HG02588 (cell line): ENCODE data around the gene NOP9.
"Not testable (repeated sequence)": the region's sequence is repeated elsewhere in the genome, so short reads cannot be mapped to it uniquely, and the experiment has no call there.

Experiments used
- ATAC-seq: cut with Tn5 transposase; IDR thresholded peaks from one replicate; pipeline ENCODE4 v1.9.1; 2021; ENCODE audit warnings: mild to moderate bottlenecking, moderate library complexity; ENCODE audit not compliant: unreplicated experiment

NOP9 gene

DNA sequence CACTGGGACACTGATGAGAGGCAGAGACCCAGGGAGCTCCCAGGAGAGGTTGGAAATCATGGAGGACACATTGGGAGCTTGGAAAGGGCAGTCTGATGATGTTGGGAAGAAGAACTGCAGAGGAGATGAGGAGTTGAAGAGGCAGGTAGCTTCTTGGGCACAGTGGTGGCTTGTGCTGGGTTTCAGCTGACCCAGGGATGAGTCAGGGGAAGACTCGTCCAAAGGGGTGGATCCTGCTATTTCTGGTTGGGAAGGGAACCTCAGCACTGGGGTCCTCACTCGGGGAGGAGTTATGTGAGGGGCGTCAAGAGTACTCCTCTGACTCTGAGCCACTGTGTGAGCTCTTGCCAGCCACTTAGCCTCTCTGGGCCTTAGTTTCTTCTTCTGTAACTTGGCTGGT, 23.7 kb downstream of the NOP9 start:
- ATAC-seq: no peak

DNA sequence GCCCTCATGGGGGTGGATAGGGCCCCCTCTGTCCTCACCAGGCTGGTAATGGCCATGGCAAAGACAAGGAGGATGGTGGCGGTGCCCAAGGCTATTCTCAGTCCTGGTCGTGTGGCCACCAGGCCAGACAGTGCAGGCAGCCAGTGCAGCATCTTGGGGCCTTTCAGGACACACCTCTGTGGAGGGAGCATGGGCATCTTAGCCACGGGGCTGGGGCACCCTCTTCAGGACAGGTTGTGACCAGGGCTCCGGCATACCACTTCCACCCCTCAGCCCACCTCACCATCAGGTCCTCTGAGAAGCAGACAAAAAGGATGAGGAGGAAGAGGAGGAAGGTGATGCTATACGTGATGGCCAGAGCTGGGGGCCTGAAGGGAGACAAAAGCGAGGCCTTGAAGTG, 24.4 kb downstream of the NOP9 start:
- ATAC-seq: no peak

DNA sequence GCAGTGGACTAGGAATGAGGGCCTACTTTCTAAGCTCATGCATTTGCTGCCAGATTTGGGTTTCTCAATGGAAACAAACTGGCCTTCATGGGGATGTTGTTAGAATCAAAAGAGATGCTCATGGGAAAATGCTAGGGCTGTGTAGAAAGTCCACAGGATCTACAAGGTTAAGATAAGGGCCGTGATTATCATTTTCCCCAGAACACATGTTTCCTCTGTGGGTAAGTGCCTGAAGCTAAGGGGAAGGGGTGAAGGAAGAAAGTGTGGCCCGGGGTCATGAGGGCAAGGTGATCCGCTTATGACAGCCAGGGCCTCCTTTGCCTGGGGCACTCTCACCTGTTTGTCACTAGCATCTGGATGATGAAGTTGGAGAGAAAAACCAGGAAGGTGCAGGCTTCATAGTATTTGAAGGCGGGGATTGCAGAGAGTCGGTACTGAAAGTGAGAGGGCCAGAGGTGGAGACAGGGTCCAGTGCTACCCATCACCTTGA, 25.4 kb downstream of the NOP9 start:
- no peak for ATAC-seq

DNA sequence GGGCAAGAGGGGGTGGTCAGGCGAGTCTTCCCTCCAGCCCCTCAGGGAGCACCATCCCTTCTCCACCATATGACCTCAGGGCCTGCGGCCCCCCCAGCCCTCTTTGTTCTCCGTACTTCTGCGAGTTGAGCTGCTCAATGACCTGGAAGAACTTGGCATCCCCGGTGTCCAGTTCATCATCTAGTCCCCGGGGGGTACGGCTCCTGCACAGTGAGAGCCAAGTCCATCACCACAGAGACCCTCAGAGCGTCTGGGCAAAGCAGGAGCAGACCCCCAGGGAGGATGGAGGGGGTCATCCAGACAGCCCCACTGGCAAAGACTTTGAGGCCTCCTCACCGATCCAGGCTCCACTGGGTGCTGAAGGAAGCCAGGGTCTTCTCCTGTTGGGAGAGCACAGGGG, 26.3 kb downstream of the NOP9 start:
- no peak for ATAC-seq

DNA sequence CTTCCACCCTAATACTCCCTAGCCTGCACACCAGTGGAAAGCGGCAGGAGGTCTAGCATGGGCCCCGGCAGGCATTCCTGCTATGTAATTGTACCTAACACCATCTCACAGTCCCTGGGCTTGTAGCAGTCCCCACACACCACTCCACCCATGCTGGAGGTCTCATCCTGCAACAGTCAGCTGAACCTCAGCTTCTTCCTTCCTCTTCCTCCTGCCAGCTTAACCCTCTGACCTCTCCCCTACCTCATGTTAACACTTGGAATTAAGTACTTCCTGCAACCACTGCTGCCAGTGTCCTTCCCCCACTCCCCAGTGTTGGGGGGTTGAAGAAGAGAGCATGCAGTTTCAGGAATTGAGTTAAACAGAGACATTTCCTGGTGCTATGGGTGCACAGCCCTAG, 27.7 kb downstream of the NOP9 start:
- ATAC-seq: no peak

DNA sequence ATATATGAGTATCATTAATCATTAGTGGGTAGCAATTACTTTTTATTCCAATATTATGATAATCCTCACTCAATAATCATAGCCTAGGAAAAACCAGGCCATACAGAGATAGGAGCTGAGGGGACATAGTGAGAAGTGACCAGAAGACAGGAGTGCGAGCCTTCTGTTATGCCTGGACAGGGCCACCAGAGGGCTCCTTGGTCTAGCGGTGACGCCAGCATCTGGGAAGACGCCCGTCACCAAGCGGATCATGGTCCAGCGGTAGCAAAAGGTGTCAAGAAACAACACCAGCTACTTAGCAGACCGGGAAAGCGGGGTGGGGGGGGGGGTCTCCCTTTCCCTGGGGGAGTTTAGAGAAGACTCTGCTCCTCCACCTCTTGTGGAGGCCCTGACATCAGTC, 28.3 kb downstream of the NOP9 start:
- not testable (repeated sequence) for ATAC-seq

GRCh38 chr14:24329073-24329663, 29.5 kb downstream of the NOP9 start:
- ATAC-seq: no peak

- ATAC-seq: no peak
Observed at GRCh38 chr14:24329736-24330135, 30.1 kb downstream of the NOP9 start.

GRCh38 chr14:24330973-24331674, 31.5 kb downstream of the NOP9 start:
- no peak for ATAC-seq

DNA sequence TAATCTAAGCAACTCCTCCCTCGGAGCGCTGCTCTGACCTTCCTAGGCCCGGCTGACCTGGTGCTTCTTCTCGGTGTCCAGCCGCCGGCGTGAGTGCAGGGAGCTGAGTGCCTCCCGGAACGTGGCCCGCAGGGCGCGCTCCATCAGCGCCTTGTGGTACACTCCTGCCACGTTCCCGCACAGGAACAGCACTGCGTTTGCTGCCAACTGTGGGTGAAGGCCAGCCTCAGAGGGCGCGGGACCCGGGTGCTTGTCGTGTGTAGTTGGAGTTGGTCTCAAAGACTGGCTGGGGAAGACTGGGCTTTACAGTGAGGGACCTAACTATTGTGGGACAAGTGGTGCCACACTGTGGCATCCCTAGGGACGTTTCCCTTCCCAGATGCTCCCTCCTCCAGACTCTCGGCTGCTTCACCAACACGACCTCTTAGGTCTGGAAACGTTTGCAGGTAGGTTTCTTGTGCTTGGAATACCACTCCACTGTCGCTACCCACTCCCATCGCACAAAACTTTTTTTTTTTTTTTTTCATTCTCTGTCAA, 32.1 kb downstream of the NOP9 start:
- no peak for ATAC-seq

DNA sequence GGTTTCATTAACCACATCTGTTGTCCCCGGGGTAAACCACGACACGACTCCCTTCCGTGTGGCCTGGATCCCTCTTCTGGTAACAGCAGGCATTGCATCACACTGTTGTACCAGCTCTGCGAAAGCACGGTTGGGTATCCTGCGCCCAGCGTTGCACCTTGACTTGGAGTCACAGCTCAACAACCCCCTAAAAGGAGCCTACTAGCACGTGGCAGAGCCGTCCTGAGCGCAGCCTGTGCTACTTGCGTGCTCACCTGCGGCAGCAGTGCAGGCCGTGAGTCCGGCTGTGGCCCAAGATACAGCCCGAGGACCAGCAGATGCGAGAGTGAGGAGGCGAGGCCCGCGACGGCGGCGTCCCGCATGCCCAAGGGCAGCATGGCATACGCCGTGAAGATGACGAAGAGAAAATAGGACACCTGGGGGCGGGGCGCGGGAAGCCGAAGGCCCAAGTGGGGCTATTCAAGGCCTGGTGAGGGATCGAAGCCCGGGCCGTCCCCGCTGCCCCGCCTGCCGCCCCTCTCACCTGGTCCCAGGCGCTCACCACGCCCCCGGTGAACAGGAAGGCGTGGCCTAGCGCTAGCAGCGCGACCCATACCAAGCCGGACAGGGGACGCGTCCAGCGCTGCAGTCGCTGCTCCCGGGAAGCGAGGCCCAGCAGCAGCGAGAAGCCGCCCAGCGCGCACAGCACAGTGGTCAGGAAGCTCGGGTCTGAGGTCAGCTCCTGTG, 32.8 kb downstream of the NOP9 start:
- ATAC-seq: no peak

- ATAC-seq: no peak
Observed at GRCh38 chr14:24334431-24335291, 35.0 kb downstream of the NOP9 start, which contains the start of gene ADCY4. TSS of gene ADCY4 (minus strand) at chr14:24335071. CDS start at chr14:24334652, 419 bp downstream.

DNA sequence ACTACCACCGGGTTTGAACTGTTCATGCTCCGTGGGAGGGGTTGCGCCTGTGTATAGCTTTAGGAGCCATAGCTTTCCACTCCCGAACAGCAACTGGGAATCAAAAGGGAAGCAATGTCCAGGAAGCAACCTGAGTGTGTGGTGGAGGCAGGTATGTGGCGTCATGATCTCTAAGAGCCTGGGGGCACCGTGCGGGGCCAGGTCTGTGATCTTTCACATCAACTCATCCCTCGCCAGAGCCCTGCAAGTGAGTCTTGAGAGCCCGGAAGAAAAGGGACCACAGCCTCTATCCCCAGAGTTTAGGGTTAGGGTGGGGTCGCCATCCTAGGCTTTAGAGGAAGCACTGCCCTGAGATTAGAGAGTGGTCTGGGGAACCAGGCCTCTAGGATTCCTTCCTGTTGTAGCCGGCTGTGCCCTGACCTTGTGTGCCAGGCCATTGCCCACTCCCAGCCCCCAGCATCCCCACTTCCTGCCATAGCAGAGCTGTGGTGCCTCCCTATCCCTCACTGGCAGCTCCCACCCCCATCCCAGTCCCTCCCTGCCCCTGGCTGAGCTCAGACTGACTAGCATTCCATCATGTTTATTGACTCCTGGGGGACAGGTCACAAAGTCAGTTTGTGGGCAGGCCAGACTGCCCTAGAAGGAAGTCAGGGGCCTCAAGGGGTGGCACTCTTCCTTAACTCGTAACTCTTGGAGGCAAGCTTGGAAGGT, 36.0 kb downstream of the NOP9 start:
- no peak for ATAC-seq

GRCh38 chr14:24337144-24337823, 37.6 kb downstream of the NOP9 start:
- no peak for ATAC-seq

- no peak for ATAC-seq
Observed at GRCh38 chr14:24337824-24338175, 38.1 kb downstream of the NOP9 start.

DNA sequence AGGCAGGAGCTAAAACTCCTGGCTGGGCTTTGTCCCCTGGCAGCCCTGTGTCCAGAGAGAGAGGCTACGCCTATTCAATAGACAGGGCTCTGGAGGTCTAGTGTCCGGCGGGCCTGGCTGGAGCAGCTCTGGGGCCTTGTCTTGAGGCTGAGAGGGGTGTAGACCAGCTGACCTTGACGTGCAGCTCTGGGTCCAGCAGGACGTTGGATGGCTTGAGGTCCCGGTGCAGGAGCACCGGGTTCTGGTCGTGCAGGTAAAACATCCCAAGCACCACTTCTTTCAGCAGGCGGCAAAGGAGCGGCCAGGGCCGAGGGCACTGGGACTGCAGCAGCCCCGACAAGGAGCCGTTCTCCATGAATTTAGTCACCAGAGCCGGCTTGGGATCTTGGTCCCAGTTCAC, 39.2 kb downstream of the NOP9 start:
- ATAC-seq: no peak

GRCh38 chr14:24339284-24340151, 39.9 kb downstream of the NOP9 start, which contains the start of gene RIPK3:
TSS of gene RIPK3 (minus strand) at chr14:24339991. CDS start at chr14:24339826, 165 bp downstream.
- ATAC-seq: peak; percentile 82

GRCh38 chr14:24340606-24341005, 41.0 kb downstream of the NOP9 start:
- ATAC-seq: no peak

GRCh38 chr14:24342889-24343288, 43.2 kb downstream of the NOP9 start:
- ATAC-seq: no peak
